ENCODE measurements around the gene CTNNBIP1.

CTNNBIP1 gene

GRCh38 chr1:9817734-9818133, 92.3 kb downstream of the CTNNBIP1 start:
- Histone ChIP-seq H3K9me3 (no peaks in the 10 kb centered on the region), H3K27me3 (no peaks in the 10 kb centered on the region), H3K4me1 (no peaks in the 10 kb centered on the region), H3K36me3 (no peaks in the 10 kb centered on the region), H3K4me3 (ENCODE audit: low read depth, low read length) (no peak overlapping the region)
- DNase-seq: no peak
- TF ChIP-seq, protein P1, sequence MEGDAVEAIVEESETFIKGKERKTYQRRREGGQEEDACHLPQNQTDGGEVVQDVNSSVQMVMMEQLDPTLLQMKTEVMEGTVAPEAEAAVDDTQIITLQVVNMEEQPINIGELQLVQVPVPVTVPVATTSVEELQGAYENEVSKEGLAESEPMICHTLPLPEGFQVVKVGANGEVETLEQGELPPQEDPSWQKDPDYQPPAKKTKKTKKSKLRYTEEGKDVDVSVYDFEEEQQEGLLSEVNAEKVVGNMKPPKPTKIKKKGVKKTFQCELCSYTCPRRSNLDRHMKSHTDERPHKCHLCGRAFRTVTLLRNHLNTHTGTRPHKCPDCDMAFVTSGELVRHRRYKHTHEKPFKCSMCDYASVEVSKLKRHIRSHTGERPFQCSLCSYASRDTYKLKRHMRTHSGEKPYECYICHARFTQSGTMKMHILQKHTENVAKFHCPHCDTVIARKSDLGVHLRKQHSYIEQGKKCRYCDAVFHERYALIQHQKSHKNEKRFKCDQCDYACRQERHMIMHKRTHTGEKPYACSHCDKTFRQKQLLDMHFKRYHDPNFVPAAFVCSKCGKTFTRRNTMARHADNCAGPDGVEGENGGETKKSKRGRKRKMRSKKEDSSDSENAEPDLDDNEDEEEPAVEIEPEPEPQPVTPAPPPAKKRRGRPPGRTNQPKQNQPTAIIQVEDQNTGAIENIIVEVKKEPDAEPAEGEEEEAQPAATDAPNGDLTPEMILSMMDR (IDR thresholded peaks at IDR 0.05; ENCODE audit: low read depth, low read length): no peak

DNA sequence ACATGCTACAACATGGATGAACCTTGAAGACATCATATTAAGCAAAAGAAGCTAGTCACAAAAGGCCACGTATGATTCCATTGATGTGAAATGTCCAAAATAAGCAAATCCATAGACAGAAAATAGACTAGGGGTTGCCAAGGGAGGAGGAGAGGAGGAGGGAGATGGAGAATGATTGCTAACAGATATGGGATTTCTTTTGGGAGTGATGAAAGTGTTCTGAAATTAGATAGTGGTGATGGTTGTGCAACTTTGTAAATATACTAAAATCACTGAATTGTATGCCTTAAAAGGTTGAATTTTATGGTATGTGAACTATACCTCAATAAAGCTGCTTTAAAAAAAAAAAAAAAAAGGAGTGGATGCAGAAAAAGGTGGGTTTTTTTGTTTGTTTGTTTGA, 93.9 kb downstream of the CTNNBIP1 start:
- TF ChIP-seq, protein P1 (IDR thresholded peaks at IDR 0.05; ENCODE audit: low read depth, low read length): no peak
- H3K4me1 ChIP-seq: no peaks in the 10 kb centered on the region
- no peaks in the 10 kb centered on the region for H3K36me3 ChIP-seq

GRCh38 chr1:9815150-9815549, 94.9 kb downstream of the CTNNBIP1 start:
- H3K4me1 ChIP-seq: no peaks in the 10 kb centered on the region
- no peaks in the 10 kb centered on the region for H3K36me3 ChIP-seq
- no peak overlapping the region for H3K4me3 ChIP-seq (ENCODE audit: low read depth, low read length)
- no peaks in the 10 kb centered on the region for H3K9me3 ChIP-seq
- TF ChIP-seq, protein P1 (IDR thresholded peaks at IDR 0.05; ENCODE audit: low read depth, low read length): no peak
- no peak for DNase-seq
- H3K27me3 ChIP-seq: no peaks in the 10 kb centered on the region

More for the DNA sequence above, 93.9 kb downstream of the CTNNBIP1 start:
- Histone ChIP-seq H3K27me3 (no peaks in the 10 kb centered on the region), H3K4me3 (ENCODE audit: low read depth, low read length) (no peak overlapping the region), H3K9me3 (no peaks in the 10 kb centered on the region)
- DNase-seq: no peak

- H3K9me3 ChIP-seq: no peaks in the 10 kb centered on the region
- TF ChIP-seq, protein P1 (IDR thresholded peaks at IDR 0.05; ENCODE audit: low read depth, low read length): no peak
- no peak overlapping the region for H3K4me3 ChIP-seq (ENCODE audit: low read depth, low read length)
- H3K27me3 ChIP-seq: no peaks in the 10 kb centered on the region
- no peaks in the 10 kb centered on the region for H3K4me1 ChIP-seq
- no peaks in the 10 kb centered on the region for H3K36me3 ChIP-seq
- no peak for DNase-seq
These were observed 95.5 kb downstream of the CTNNBIP1 start for GRCh38 chr1:9814619-9815018.

DNA sequence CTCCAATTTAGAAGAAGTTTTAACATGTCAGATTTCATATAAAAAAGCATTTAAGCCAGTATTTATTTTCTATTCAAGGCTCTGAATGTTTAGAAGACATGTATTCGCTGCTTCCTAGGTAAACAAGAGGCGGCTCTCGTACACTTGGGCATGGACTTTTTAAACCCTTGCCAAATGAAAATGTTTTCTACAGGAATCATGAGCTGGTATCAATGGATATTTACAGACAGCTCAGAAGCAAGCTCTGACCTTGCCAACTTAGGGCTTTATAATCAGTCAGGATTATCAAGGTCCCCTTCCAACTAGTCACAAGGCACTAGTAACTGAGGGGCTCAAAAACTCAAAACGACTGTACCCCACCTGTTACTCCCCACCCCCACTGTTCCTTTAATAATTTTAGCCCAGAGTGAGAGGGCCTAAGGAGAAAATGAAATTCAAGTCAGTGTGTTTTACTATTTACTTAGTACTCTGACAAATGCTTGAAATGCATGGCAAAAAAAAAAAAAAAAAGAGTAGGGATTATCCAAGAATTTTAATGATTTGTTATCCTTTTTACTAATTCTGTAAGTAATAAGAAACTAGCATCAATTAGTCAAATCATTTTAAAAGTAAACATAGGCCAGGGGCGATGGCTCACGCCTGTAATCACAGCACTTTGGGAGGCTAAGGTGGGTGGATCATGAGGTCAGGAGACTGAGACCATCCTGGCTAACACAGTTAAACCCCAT, 98.7 kb downstream of the CTNNBIP1 start:
- Histone ChIP-seq H3K27me3 (no peaks in the 10 kb centered on the region), H3K9me3 (no peaks in the 10 kb centered on the region), H3K36me3 (no peaks in the 10 kb centered on the region), H3K4me1 (no peaks in the 10 kb centered on the region), H3K4me3 (ENCODE audit: low read depth, low read length) (no peak overlapping the region)
- no peak for DNase-seq
- TF ChIP-seq, protein P1 (IDR thresholded peaks at IDR 0.05; ENCODE audit: low read depth, low read length): no peak

DNA sequence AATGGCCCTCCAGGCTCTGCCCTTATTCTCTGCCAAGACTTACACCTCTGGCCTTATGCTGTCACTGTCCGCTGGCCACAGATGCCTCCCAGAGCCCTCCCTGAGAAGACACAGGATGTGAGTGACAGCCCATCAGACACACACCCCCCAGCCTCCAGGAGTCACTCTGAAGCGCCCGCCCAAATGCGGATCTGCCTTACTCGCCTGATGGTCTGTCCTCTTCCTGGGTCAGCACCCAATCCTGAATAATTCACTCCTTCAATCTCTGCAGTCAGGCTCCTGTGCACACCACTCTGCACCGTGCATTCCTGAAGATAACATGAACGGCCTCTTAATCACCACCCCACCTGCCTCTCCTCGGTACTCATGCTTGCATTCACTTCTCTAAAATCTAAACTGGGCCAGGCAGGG, 101.0 kb downstream of the CTNNBIP1 start:
- no peaks in the 10 kb centered on the region for H3K27me3 ChIP-seq
- H3K36me3 ChIP-seq: no peaks in the 10 kb centered on the region
- TF ChIP-seq, protein P1 (IDR thresholded peaks at IDR 0.05; ENCODE audit: low read depth, low read length): no peak
- no peaks in the 10 kb centered on the region for H3K4me1 ChIP-seq
- H3K4me3 ChIP-seq (ENCODE audit: low read depth, low read length): no peak overlapping the region
- no peaks in the 10 kb centered on the region for H3K9me3 ChIP-seq
- no peak for DNase-seq
